CD14-positive monocyte (primary cell): ENCODE results near the gene SERPINC1. TPM values are rescaled to one million over a fixed set of nuclear protein-coding genes. Genes with fewer than 3 reads are reported as not detected.
A peak's percentile ranks its signal among the peaks of the same experiment; 100 is the strongest.
"Not testable (repeated sequence)": the region's sequence is repeated elsewhere in the genome, so short reads cannot be mapped to it uniquely, and the experiment has no call there.

ENCODE experiments used
- DNase-seq, 3 donors: peaks; one replicate each; pipeline ENCODE4 v3.0.0-alpha.2; 2011 to 2022
- H2AFZ ChIP-seq: 2 replicates; pipeline ENCODE4 v1.6.0; 2012; ENCODE audit warnings: mild to moderate bottlenecking, low read depth, low read length, inconsistent platforms; ENCODE audit not compliant: insufficient read depth, poor library complexity, severe bottlenecking
- H3K27ac ChIP-seq, 2 donors: 1 replicate in 1 of 2; 2 replicates in 1 of 2; pipeline ENCODE4 v1.5.1; 2012 to 2013; ENCODE audit warnings: low read length in 2 of 2, control low read depth in 1 of 2, inconsistent platforms in 1 of 2, low read depth in 1 of 2, mild to moderate bottlenecking in 1 of 2
- H3K27me3 ChIP-seq, 2 donors: one replicate each; pipeline versions ENCODE4 v1.6.0 to v1.6.1; 2011 to 2013; ENCODE audit warnings: low read length in 2 of 2; ENCODE audit not compliant: control insufficient read depth in 2 of 2, insufficient read depth in 2 of 2
- H3K36me3 ChIP-seq, 2 donors: replicated peaks in 1 of 2; 1 replicate in 1 of 2; 2 replicates in 1 of 2; pipeline versions ENCODE4 v1.5.1 to v1.6.1; 2012 to 2013; ENCODE audit warnings: low read length in 2 of 2, control low read depth in 1 of 2, inconsistent platforms in 1 of 2, mild to moderate bottlenecking in 1 of 2; ENCODE audit not compliant: insufficient read depth in 2 of 2, control insufficient read depth in 1 of 2
- H3K4me1 ChIP-seq, 2 donors: 1 replicate in 1 of 2; 2 replicates in 1 of 2; pipeline versions ENCODE4 v1.5.1 to v1.6.1; 2012 to 2013; ENCODE audit warnings: low read length in 2 of 2, control low read depth in 1 of 2, inconsistent platforms in 1 of 2, mild to moderate bottlenecking in 1 of 2, moderate library complexity in 1 of 2; ENCODE audit not compliant: insufficient read depth in 2 of 2, control insufficient read depth in 1 of 2
- H3K4me2 ChIP-seq: replicated peaks from 2 replicates; pipeline ENCODE3; 2012; ENCODE audit warnings: low read length, moderate library complexity, mild to moderate bottlenecking; ENCODE audit not compliant: poor library complexity, severe bottlenecking; ENCODE audit errors: extremely low read depth
- H3K4me3 ChIP-seq, 3 experiments: fragments of 200-600 bp in 1 of 3; sonication (generic) in 1 of 3; replicated peaks in 1 of 3; 1 replicate in 2 of 3; 2 replicates in 1 of 3; pipeline ENCODE4 v1.5.1; 2011 to 2013; ENCODE audit warnings: low read length in 3 of 3, mild to moderate bottlenecking in 3 of 3, control low read depth in 2 of 3, low read depth in 2 of 3, inconsistent platforms in 1 of 3, moderate library complexity in 1 of 3
- H3K79me2 ChIP-seq: 2 replicates; pipeline ENCODE4 v1.6.0; 2012; ENCODE audit warnings: mild to moderate bottlenecking, control low read depth, inconsistent platforms, low read length, moderate library complexity; ENCODE audit not compliant: insufficient read depth
- H3K9ac ChIP-seq: 2 replicates; pipeline ENCODE4 v1.6.0; 2017; ENCODE audit warnings: low read length, mild to moderate bottlenecking; ENCODE audit not compliant: insufficient read depth, poor library complexity, severe bottlenecking
- H3K9me3 ChIP-seq, 2 donors: replicated peaks in 1 of 2; 1 replicate in 1 of 2; 2 replicates in 1 of 2; pipeline versions ENCODE4 v1.5.1 to v1.6.1; 2012 to 2013; ENCODE audit warnings: low read length in 2 of 2, control low read depth in 1 of 2; ENCODE audit not compliant: control insufficient read depth in 1 of 2, insufficient read depth in 1 of 2
- H4K20me1 ChIP-seq: 2 replicates; pipeline ENCODE4 v1.6.0; 2012; ENCODE audit warnings: mild to moderate bottlenecking, low read length, control low read depth, moderate library complexity; ENCODE audit not compliant: insufficient read depth
- H3K27ac Mint-ChIP-seq, 7 donors: one replicate each; pipeline ENCODE4 v1.8.0; 2020; ENCODE audit warnings: mild to moderate bottlenecking in 7 of 7, mixed read lengths in 7 of 7, moderate library complexity in 6 of 7, inconsistent platforms in 2 of 7
- H3K27me3 Mint-ChIP-seq, 3 donors: one replicate each; pipeline ENCODE4 v1.8.0; 2021 to 2022; ENCODE audit warnings: low read depth in 3 of 3, mild to moderate bottlenecking in 3 of 3, mixed read lengths in 3 of 3, moderate library complexity in 3 of 3, inconsistent platforms in 1 of 3
- H3K36me3 Mint-ChIP-seq, 2 donors: one replicate each; pipeline ENCODE4 v1.8.0; 2020; ENCODE audit warnings: mixed read lengths in 2 of 2, inconsistent platforms in 1 of 2, mild to moderate bottlenecking in 1 of 2
- H3K4me1 Mint-ChIP-seq: one replicate; pipeline ENCODE4 v1.8.0; 2020; ENCODE audit warnings: mild to moderate bottlenecking, mixed read lengths
- H3K4me3 Mint-ChIP-seq, 2 donors: one replicate each; pipeline ENCODE4 v1.8.0; 2020; ENCODE audit warnings: mild to moderate bottlenecking in 2 of 2, mixed read lengths in 2 of 2, moderate library complexity in 1 of 2
- H3K9me3 Mint-ChIP-seq, 7 donors: one replicate each; pipeline ENCODE4 v1.8.0; 2020 to 2022; ENCODE audit warnings: mixed read lengths in 7 of 7, mild to moderate bottlenecking in 6 of 7, moderate library complexity in 6 of 7, inconsistent platforms in 2 of 7
- CTCF ChIP-seq: fragments of 200-600 bp; IDR thresholded peaks from one replicate; pipeline ENCODE4 v1.8.0; 2022; ENCODE audit warnings: antibody characterized with exemption, mild to moderate bottlenecking
- WGBS: methylation state at CpG from one replicate; pipeline ENCODE4 v1.1.5; 2013; ENCODE audit warnings: missing lambda C conversion rate; ENCODE audit not compliant: insufficient coverage; 5-methylcytosine and 5-hydroxymethylcytosine counted together
- intact Hi-C, 2 donors: fragments of 100-400 bp; cut with micrococcal nuclease; formaldehyde crosslinking; loops; one replicate each; pipeline versions ENCODE4 v1.15.0 to v1.15.1; 2023
- polyA plus RNA-seq, 3 donors: library from polyadenylated mRNA; depleted of rRNA in 1 of 3; unstranded in 2 of 3; stranded (reverse) in 1 of 3; fragments of 300-500 nt in 2 of 3; fragments of >200 nt in 1 of 3; fragmentation: Illumina TruSeq in 2 of 3; gene quantifications; 1 replicate in 2 of 3; 2 replicates in 1 of 3; pipeline ENCODE4 v1.2.3, GENCODE V29; 2012 to 2021

The SERPINC1 gene
- polyA plus RNA-seq, 3 donors = 0.23 TPM; not detected in 2

- intact Hi-C loops = no loop called here
- TF ChIP-seq CTCF = no peak
- no peak overlapping the region for H3K27ac ChIP-seq
Measured at GRCh38 chr1:173934440-173934839, 17.3 kb upstream of the SERPINC1 start.

GRCh38 chr1:173930541-173930940 is 13.4 kb upstream of the SERPINC1 start:
- 100% methylated on average over 1 of the region's 5 CpGs for WGBS

More at GRCh38 chr1:173934440-173934839, 17.3 kb upstream of the SERPINC1 start:
- no CpG with 5 or more reads among the region's 1 CpG for WGBS
- Mint-ChIP-seq H3K9me3 (no peaks in the 10 kb centered on the region), H3K27me3 (no peaks in the 10 kb centered on the region), H3K4me3 (no peak overlapping the region), H3K27ac (peak overlapping the region in 2 of 7 donors; percentile 27 to 33), H3K36me3 (peaks cover 61 to 88% of the 10 kb centered on the region in 2 donors), H3K4me1 (no peaks in the 10 kb centered on the region)
- H3K36me3 ChIP-seq = peaks cover 75 to 90% of the 10 kb centered on the region in 2 donors
- H3K4me1 ChIP-seq = no peaks in the 10 kb centered on the region
- H2AFZ ChIP-seq = no peak overlapping the region
- no peak overlapping the region for H3K4me3 ChIP-seq
- H3K79me2 ChIP-seq = no peaks in the 10 kb centered on the region
- DNase-seq = no peak
- H3K9ac ChIP-seq = no peak overlapping the region
- H3K9me3 ChIP-seq = no peaks in the 10 kb centered on the region
- no peak overlapping the region for H3K4me2 ChIP-seq
- peaks cover 19% of the 10 kb centered on the region for H4K20me1 ChIP-seq
- no peaks in the 10 kb centered on the region for H3K27me3 ChIP-seq

More at GRCh38 chr1:173930541-173930940, 13.4 kb upstream of the SERPINC1 start:
- H3K4me3 ChIP-seq, H3K27me3 ChIP-seq, H4K20me1 ChIP-seq, DNase-seq, H3K9ac ChIP-seq, H3K4me1 Mint-ChIP-seq, H3K27ac Mint-ChIP-seq, H3K79me2 ChIP-seq, H3K9me3 ChIP-seq, H3K4me3 Mint-ChIP-seq, H3K4me2 ChIP-seq, intact Hi-C loops, H3K9me3 Mint-ChIP-seq, H3K27ac ChIP-seq, H3K4me1 ChIP-seq, H2AFZ ChIP-seq, H3K27me3 Mint-ChIP-seq: not testable (repeated sequence)
- peaks cover 34 to 51% of the 10 kb centered on the region in 2 donors for H3K36me3 Mint-ChIP-seq
- peaks cover 41 to 54% of the 10 kb centered on the region in 2 donors for H3K36me3 ChIP-seq
